Mesangial cell (primary cell): ENCODE results near the gene BLOC1S4. TPM values are rescaled to one million over a fixed set of nuclear protein-coding genes. Genes with fewer than 3 reads are reported as not detected.

ENCODE experiments used
- total RNA-seq: library from RNA; depleted of rRNA; stranded (reverse); fragments of >200 nt; gene quantifications from 2 replicates; pipeline ENCODE4 v1.2.3, GENCODE V29; 2015

The BLOC1S4 gene, protein sequence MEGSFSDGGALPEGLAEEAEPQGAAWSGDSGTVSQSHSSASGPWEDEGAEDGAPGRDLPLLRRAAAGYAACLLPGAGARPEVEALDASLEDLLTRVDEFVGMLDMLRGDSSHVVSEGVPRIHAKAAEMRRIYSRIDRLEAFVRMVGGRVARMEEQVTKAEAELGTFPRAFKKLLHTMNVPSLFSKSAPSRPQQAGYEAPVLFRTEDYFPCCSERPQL
- total RNA-seq, result 20.9 and 23.5 TPM in 2 replicates

DNA sequence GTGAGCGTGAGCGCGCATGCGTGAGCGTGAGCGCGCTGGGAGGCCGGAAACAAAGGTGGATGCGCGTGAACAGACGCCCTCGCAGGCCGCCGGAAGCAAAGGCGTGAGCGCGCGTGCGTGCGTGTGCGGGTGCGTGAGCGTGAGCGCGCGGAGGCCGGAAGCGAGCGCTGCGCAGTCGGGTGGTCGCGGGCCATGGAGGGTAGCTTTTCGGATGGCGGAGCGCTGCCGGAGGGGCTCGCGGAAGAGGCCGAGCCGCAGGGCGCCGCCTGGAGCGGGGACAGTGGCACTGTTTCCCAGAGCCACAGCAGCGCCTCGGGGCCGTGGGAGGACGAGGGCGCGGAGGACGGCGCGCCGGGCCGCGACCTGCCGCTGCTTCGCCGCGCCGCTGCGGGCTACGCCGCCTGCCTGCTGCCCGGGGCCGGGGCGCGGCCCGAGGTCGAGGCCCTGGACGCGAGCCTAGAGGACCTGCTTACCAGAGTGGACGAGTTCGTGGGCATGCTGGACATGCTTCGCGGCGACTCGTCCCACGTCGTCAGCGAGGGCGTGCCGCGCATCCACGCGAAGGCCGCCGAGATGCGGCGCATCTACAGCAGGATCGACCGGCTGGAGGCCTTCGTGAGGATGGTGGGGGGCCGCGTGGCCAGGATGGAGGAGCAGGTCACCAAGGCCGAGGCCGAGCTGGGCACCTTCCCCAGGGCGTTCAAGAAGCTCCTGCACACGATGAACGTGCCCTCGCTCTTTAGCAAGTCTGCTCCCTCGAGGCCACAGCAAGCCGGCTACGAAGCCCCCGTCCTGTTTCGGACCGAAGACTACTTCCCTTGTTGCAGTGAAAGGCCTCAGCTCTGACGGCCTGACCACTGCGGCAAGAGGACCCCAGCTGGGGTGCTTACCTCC is at the start of gene BLOC1S4:
Gene BLOC1S4 (plus strand): TSS at position 157 of the 894 bp plus-strand sequence. CDS start 36 bp downstream, at position 193.

DNA sequence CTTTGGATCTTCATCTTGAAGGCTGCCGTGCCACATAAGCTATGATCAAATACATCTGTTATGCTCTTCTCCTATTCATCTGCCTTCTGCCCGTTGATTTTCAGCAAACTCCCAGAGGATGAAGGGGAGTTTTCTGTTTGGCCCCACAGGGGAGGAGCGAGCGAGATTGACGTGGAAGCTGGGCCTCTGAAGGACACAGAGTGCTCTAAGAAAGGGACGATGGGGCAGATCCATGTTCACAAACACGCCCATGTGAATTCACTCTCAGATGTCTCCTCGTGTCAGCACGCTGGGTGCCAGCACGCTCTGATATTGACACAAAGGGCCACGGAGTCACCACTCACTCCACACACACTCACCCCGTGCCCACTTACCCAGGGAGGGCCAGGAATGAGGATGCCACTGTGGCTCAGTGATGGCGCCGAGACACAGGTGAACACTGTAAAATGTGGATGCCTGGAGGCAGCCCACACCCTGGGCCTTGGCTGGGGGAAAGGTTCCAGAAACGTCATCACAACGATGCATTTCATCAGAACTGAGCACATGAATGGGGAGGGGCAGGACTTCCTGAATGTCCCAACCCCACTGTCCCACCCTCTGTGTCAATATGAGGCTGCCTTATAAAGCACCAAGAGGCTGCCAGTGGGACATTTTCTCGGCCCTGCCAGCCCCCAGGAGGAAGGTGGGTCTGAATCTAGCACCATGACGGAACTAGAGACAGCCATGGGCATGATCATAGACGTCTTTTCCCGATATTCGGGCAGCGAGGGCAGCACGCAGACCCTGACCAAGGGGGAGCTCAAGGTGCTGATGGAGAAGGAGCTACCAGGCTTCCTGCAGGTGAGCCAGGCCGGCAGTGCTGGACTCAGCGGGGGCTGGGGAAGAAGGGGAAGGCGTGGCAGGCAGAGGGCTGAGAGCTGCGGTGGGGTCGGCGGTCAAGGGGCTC is 22.5 kb upstream of the BLOC1S4 start, which contains the start of gene S100P:
Gene S100P (plus strand): TSS at position 648 of the 946 bp plus-strand sequence. CDS start 55 bp downstream, at position 703.

DNA sequence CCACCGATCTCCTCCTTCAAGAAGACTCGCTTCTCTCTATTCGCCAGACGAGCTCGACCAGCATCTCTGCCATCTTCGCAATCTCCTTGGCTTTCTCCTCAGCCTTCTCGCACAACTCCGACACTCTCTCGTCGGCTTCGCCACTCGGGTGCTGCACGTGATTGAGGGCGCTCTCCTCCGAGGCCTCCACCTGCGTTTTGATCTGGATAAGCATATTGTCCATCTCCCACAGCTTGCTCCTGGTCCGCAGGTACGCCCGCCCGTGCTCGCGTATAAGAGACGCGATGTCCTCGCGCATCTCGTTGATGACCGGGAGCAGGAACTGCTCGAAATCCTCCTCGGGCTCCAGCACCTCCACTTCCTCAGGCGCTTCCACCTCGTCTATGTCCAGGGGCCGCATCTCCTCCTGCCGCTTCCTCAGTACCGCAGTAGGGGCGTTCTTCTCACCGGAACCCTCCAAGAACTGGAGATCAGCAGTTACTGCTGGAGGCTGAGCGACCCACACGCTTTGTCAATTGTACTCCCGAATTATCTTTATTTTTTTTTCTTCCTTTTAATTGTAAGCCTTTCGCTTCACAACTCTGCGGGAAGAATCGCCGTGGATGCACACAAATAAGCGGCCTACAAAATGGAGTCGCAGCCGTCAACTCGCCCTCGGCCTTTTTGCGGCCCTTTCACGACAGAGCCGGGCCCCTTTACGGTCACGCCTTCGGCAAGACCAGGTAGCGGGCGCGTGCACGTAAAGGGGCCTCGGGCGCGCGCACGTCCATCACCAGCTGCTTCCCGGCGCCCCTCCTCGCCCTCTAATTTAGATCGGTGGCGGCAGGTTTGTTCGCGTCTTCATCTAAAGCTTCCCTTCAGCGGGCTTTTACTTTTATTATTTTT is 6.5 kb upstream of the BLOC1S4 start, which contains the start of gene MRFAP1L1:
Gene MRFAP1L1 (minus strand): TSS at position 636 of the 885 bp plus-strand sequence. CDS start 236 bp downstream, at position 400.

Other genes starting within 250 kb of the BLOC1S4 start
- gene PPP2R2C, start 243.6 kb upstream of the BLOC1S4 start, total RNA-seq, result not detected in 2 replicates
- 19.2 and 49.6 TPM in 2 replicates for gene MAN2B2, start 141.0 kb upstream of the BLOC1S4 start, total RNA-seq
- gene MRFAP1, start 75.5 kb upstream of the BLOC1S4 start, total RNA-seq, result 164 and 219 TPM in 2 replicates
- not detected in 2 replicates for gene S100P, start 22.3 kb upstream of the BLOC1S4 start, total RNA-seq
- 19.5 and 21.5 TPM in 2 replicates for gene MRFAP1L1, start 6.3 kb upstream of the BLOC1S4 start, total RNA-seq
- gene KIAA0232, start 66.6 kb downstream of the BLOC1S4 start, total RNA-seq, result 12.9 and 19.3 TPM in 2 replicates
- gene TBC1D14, start 193.7 kb downstream of the BLOC1S4 start, total RNA-seq, result 30.8 and 41.3 TPM in 2 replicates